Type B pancreatic cell (in vitro differentiated cells): ENCODE measurements around the gene NR3C1. TPM values are rescaled to one million over a fixed set of nuclear protein-coding genes. Genes with fewer than 3 reads are reported as not detected.
A peak's percentile ranks its signal among the peaks of the same experiment; 100 is the strongest.

ENCODE experiments used
- DNase-seq: peaks from one replicate; pipeline ENCODE4 v3.0.0; 2021; ENCODE audit warnings: mixed read lengths; ENCODE audit not compliant: unreplicated experiment; ENCODE audit errors: extremely low spot score
- H3K27ac Mint-ChIP-seq: 2 replicates; pipeline ENCODE4 v1.8.0; 2021; ENCODE audit warnings: mild to moderate bottlenecking, mixed read lengths
- H3K27me3 Mint-ChIP-seq: 2 replicates; pipeline ENCODE4 v1.8.0; 2021; ENCODE audit warnings: mixed read lengths
- H3K36me3 Mint-ChIP-seq: 2 replicates; pipeline ENCODE4 v1.8.0; 2021; ENCODE audit warnings: mixed read lengths
- H3K4me1 Mint-ChIP-seq: one replicate; pipeline ENCODE4 v1.8.0; 2021; ENCODE audit warnings: mixed read lengths; ENCODE audit not compliant: unreplicated experiment
- H3K4me3 Mint-ChIP-seq: 2 replicates; pipeline ENCODE4 v1.8.0; 2021; ENCODE audit warnings: mild to moderate bottlenecking, mixed read lengths
- H3K9me3 Mint-ChIP-seq: 2 replicates; pipeline ENCODE4 v1.8.0; 2021; ENCODE audit warnings: mixed read lengths
- total RNA-seq: library from RNA; stranded (reverse); gene quantifications from 2 replicates; pipeline ENCODE4 v1.2.1, GENCODE V29; 2021; ENCODE audit warnings: low replicate concordance
- TF ChIP-seq, protein P1 (sequence below): fragments of 200-600 bp; sonication (generic); conservative IDR thresholded peaks from 2 replicates; pipeline ENCODE4 v1.5.0; 2021; ENCODE audit warnings: antibody characterized with exemption, mild to moderate bottlenecking

Gene NR3C1
- total RNA-seq, 1 donor from 2014 or later = 94.0 TPM

DNA sequence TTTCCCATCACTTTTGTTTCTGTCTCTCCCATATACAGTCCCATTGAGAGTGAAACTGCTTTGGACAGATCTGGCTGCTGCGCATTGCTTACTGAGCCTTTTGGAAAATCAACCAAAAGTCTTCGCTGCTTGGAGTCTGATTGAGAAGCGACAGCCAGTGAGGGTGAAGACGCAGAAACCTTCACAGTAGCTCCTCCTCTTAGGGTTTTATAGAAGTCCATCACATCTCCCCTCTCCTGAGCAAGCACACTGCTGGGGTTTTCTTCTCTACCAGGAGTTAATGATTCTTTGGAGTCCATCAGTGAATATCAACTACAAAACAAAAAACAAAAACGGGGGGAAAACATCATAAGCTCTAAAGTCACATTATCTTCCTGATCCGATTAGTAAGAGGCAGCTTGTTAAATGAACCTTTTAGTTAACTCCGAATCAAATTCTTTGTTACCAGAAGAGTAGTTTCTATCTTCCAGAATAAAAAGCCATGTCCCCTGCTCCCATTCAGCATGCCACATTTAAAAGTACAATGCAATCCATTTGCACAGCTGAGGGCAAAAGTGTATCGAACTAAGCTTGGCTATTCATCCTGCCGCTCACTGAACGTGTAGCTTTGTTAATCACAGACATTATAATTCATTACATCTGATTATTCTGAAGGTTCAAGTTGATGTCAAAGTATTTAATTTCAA, 2.8 kb downstream of the NR3C1 start:
- Mint-ChIP-seq H3K9me3 (no peaks in the 10 kb centered on the region), H3K4me1 (peaks cover 41% of the 10 kb centered on the region), H3K27ac (peak overlapping the region; percentile 50), H3K27me3 (peaks cover 23% of the 10 kb centered on the region), H3K36me3 (peaks cover 32% of the 10 kb centered on the region), H3K4me3 (peak overlapping the region; percentile 85)
- TF ChIP-seq, protein P1, sequence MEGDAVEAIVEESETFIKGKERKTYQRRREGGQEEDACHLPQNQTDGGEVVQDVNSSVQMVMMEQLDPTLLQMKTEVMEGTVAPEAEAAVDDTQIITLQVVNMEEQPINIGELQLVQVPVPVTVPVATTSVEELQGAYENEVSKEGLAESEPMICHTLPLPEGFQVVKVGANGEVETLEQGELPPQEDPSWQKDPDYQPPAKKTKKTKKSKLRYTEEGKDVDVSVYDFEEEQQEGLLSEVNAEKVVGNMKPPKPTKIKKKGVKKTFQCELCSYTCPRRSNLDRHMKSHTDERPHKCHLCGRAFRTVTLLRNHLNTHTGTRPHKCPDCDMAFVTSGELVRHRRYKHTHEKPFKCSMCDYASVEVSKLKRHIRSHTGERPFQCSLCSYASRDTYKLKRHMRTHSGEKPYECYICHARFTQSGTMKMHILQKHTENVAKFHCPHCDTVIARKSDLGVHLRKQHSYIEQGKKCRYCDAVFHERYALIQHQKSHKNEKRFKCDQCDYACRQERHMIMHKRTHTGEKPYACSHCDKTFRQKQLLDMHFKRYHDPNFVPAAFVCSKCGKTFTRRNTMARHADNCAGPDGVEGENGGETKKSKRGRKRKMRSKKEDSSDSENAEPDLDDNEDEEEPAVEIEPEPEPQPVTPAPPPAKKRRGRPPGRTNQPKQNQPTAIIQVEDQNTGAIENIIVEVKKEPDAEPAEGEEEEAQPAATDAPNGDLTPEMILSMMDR = no peak
- no peak for DNase-seq

DNA sequence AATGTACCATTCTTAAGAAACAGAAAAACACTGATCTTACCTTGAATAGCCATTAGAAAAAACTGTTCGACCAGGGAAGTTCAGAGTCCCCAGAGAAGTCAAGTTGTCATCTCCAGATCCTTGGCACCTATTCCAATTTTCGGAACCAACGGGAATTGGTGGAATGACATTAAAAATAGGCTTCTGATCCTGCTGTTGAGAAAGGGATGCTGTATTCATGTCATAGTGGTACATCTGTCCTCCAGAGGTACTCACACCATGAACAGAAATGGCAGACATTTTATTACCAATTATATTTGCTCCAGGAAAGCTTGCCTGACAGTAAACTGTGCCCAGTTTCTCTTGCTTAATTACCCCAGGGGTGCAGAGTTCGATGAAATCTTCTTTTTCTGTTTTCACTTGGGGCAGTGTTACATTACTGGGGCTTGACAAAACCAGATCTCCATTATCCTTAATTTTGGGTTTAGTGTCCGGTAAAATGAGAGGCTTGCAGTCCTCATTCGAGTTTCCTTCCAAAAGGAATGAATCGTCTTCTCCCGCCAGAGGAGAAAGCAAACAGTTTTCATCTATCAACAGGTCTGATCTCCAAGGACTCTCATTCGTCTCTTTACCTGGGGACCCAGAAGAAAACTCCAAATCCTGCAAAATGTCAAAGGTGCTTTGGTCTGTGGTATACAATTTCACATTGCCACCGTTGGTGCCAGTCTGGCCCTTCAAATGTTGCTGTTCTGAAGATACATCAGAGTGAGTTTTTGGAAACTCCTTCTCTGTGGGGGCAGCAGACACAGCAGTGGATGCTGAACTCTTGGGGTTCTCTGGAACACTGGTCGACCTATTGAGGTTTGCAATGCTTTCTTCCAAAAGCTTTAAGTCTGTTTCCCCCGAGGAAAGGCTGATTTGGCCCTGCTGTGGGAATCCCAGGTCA, 3.6 kb downstream of the NR3C1 start:
- H3K27me3 Mint-ChIP-seq = peaks cover 23% of the 10 kb centered on the region
- no peak for DNase-seq
- H3K4me3 Mint-ChIP-seq = peak overlapping the region; percentile 85
- H3K4me1 Mint-ChIP-seq = peaks cover 37% of the 10 kb centered on the region
- H3K9me3 Mint-ChIP-seq = no peaks in the 10 kb centered on the region
- H3K27ac Mint-ChIP-seq = peak overlapping the region; percentile 31
- peaks cover 32% of the 10 kb centered on the region for H3K36me3 Mint-ChIP-seq
- TF ChIP-seq, protein P1 = no peak

DNA sequence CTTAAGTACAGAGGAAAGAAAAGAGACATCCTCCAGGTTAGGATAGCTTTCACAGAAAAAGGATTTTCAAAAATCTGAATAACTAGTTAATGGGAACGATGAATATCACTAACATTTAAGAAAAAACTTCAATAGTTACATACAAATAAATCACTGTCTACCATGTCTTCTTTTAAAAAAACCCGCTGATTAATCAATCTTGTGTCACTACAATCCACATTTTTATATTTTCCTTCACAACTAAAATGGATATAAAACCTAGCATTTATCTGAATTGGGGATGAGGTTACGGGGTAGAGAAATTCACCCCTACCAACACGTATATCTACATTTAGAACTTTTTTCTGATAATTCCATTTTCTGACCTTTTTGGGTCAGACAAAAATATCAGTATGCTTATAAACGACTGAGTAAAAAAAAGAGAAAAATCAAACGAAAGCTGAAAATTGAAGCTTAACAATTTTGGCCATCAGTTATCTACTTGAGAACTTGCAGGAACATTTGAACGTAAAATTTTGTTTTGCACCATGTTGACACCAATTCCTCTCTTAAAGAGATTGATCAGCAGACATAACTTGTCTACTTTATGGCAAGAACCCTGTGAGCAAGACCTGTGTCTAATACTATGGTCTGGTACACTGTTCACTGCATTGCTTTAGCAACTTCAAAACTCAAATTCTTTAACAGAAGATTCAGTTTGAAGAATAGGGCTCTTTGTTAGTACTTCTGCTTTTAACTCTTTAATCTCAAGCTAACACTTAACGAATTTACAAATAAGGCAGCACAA, 4.8 kb downstream of the NR3C1 start:
- H3K4me3 Mint-ChIP-seq = peak overlapping the region; percentile 85
- H3K36me3 Mint-ChIP-seq = peaks cover 32% of the 10 kb centered on the region

DNA sequence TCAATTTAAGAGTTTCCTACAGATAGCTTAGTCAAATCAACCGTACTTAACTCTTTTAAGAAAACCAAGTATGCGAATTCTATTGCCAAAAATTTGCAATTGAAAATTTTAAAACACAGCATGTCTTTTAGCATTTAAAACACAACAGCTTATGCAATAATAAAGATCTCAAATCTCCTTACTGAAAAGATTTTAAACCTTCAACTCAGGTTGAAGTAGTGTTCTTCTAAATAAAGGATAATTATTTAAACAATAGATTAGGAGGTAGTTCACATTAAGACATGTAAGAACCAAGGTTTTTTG, 5.5 kb downstream of the NR3C1 start:
- peaks cover 32% of the 10 kb centered on the region for H3K36me3 Mint-ChIP-seq
- H3K27me3 Mint-ChIP-seq = peaks cover 23% of the 10 kb centered on the region
- H3K9me3 Mint-ChIP-seq = no peaks in the 10 kb centered on the region
- no peak for DNase-seq
- TF ChIP-seq, protein P1 = no peak
- H3K27ac Mint-ChIP-seq = no peak overlapping the region
- peaks cover 40% of the 10 kb centered on the region for H3K4me1 Mint-ChIP-seq
- H3K4me3 Mint-ChIP-seq = peak overlapping the region; percentile 85

More for the DNA sequence above, 4.8 kb downstream of the NR3C1 start:
- no peaks in the 10 kb centered on the region for H3K9me3 Mint-ChIP-seq
- TF ChIP-seq, protein P1 = no peak
- H3K27me3 Mint-ChIP-seq = peaks cover 23% of the 10 kb centered on the region
- peaks cover 40% of the 10 kb centered on the region for H3K4me1 Mint-ChIP-seq
- H3K27ac Mint-ChIP-seq = peak overlapping the region; percentile 20
- no peak for DNase-seq

DNA sequence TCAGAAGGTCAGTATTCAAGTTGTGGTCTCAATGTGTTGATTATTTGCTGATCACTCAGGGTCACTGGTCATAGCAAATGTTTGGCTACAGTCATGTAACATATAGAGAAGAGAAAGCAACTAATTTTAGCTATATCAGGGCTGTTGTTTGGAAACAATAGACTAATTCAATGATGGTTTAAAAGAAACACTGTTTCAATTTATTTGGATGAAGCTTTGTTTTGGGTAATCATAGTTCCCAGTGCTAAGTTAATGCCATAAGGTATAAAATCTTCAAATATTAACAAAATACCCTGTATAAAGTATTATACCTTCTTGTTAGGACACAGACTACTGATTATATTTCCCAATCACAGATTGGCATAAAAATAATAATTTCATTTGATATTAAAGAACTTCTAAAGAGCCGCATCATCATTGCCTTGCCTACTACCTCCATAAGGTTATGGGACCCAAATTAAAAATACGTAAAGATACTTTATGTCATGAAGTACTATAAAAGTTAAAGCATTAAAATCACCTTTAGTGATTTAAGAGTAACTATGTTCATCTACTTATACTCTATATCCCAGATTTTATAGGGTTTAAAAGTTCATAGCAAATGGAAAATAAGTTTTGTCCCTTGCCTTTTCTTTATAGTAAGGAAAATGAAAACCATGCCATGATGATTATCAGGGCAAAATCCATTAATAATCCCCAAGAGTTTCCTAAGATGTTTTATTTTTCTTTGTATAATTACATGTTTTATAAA, 6.0 kb downstream of the NR3C1 start:
- no peak for DNase-seq
- Mint-ChIP-seq H3K4me1 (peaks cover 40% of the 10 kb centered on the region), H3K36me3 (peaks cover 32% of the 10 kb centered on the region), H3K27ac (no peak overlapping the region), H3K9me3 (no peaks in the 10 kb centered on the region), H3K27me3 (peaks cover 23% of the 10 kb centered on the region), H3K4me3 (peak overlapping the region; percentile 85)
- TF ChIP-seq, protein P1 = no peak
